CD4-positive, alpha-beta T cell treated with Interleukin-4 for 4 hours (primary cell): ENCODE results near the gene ADIPOQ.
"Not testable (repeated sequence)": the region's sequence is repeated elsewhere in the genome, so short reads cannot be mapped to it uniquely, and the experiment has no call there.

Source experiments
- DNase-seq: peaks from one replicate; pipeline ENCODE4 v3.0.0-alpha.2; 2020

Gene ADIPOQ

DNA sequence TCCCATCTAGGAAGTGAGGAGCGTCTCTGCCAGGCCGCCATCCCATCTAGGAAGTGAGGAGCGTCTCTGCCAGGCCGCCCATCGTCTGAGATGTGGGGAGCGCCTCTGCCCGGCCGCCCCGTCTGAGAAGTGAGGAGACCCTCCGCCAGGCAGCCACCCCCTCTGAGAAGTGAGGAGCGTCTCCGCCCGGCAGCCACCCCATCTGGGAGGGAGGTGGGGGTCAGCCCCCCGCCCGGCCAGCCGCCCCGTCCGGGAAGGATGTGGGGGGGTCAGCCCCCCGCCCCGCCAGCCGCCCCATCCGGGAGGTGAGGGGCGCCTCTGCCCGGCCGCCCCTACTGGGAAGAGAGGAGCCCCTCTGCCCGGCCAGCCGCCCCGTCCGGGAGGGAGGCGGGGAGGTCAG, 31.3 kb downstream of the ADIPOQ start:
- DNase-seq, result not testable (repeated sequence)

DNA sequence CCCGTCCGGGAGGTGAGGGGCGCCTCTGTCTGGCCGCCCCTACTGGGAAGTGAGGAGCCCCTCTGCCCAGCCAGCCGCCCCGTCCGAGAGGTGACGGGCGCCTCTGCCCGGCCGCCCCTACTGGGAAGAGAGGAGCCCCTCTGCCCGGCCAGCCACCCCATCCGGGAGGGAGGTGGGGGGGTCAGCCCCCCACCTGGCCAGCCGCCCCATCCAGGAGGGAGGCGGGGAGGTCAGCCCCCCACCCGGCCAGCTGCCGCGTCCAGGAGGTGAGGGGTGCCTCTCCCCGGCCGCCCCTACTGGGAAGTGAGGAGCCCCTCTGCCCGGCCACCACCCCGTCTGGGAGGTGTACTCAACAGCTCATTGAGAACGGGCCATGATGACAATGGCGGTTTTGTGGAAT, 31.7 kb downstream of the ADIPOQ start:
- DNase-seq, result not testable (repeated sequence)

DNA sequence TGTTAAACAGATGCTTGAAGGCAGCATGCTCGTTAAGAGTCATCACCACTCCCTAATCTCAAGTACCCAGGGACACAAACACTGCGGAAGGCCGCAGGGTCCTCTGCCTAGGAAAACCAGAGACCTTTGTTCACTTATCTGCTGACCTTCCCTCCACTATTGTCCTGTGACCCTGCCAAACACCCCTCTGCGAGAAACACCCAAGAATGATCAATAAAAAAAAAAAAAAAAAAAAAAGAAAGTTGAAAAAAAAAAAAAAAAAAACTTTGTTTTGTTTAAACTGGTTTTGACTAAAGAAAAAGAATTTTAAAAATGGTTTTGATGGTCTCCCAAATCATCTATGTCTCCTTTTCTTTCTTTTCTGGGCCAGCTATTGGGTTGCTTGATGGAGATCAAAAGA, 32.3 kb downstream of the ADIPOQ start:
- not testable (repeated sequence) for DNase-seq

DNA sequence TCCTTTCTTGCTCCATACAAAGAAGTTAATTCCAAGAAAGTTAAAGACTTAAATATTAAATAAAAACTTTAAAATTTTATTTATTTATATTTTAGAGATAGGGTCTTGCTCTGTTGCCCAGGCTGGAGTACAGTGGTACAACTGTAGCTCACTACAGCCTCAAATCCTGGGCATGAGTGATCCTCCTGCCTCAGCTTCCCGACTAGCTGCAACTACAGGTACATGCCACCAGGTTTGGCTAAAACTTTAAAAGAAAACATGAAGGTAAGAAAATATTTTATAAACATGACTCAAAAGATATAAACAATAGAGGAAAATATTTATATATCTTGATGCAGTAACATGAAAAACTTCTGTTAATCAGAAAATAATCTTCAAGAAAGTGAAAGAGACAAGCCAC, 33.2 kb downstream of the ADIPOQ start:
- DNase-seq, result no peak

DNA sequence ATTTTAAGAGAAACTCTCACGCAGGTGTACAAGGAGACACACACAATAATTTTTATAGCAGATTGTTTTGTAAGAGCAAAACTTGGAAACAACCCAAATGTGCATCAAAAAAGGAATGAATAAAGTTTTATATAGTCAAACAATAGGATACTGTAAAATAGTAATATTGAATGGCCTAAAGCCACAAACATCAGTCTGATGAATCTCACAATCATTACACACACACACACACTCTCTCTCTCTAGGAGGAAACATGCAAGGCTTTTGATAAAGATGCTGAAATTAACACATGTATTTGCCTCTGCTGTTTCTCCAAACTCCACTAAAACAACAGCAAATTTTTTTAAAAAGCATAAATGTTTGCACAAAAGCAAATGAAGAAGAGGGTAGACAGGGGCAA, 37.3 kb downstream of the ADIPOQ start:
- no peak for DNase-seq

DNA sequence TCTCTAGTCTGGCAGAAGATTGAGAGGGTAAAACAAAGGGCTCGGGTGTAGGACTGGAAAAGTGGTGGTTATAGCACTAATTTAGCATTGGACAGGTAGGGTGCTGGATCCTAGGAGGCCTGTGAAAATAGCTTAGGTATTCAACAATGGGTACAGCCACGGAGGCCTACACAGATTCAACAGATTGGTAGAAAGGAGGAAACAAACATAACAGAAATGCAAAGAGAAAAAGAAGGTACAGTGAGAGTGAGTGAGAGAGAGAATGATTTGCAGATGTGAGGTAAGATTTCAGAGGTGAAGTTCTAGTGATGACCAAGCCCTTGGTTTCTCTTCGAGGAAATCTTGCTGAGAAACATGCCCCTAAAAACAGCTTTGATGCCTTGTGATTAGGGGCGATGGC, 37.9 kb downstream of the ADIPOQ start:
- no peak for DNase-seq

DNA sequence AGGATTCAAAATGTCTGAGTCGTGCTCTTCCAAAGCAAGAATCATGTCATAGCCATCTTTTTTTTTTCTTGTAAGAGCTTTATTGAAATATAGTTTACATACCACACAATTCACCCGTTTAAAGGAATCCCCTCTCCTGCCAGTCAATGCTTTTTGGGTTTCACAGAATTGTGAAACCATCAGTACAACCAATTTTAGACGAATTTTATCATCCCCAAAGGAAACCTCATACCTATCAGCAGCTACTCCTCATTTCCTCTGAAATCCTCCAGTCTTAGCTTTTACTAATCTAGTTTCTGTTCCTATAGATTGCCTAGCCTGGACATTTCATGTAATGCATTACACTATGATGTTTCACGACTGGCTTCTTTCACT, 39.6 kb downstream of the ADIPOQ start:
- no peak for DNase-seq

DNA sequence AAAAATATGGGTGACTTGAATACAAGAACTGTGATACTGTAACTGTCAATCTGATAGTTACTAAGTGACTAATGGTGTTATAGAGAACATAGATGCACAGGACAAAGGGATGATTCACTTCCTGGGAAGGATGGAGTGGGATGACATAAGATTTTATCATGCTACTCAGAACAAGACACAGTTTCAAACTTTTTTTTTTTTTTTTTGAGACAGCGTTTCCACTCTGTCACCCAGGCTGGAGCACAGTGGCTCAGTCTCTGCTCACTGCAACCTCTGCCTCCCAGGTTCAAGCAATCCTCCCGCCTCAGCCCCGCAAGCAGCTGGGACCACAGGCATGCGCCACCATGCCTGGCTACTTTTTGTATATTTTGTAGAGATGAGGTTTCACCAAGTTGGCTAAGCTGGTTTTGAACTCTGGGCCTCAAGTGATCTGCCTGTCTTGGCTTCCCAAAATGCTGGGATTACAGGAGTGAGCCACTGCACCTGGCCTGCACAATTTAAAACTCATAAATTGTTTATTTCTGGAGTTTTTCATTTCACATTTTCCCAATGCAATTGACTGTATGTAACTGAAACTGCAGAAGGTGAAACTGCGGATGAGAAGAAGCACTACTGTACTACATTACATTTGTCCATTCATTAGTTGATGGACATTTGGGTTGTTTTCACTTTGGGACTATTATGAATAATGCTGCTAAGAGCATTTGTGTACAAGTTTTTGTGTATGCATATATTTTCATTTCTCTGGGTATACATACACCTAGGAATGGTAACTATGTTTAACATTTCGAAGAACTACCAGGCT, 40.6 kb downstream of the ADIPOQ start:
- peak; percentile 78 for DNase-seq

DNA sequence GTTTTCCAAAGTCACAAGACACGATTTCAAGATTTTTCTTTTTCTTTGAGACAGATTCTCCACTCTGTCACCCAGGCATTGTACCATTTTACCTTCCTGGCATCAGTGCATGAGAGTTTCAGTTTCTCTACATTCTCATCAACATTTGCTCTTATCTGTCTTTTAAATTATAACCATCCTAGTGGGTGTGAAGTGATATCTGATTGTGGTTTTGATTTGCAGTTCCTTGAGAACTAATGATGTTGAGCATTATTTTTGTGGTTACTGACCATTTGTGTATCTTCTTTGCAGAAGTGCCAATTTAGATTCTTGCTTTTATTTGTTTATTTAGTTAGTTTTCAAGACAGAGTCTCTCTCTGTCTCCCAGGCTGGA, 41.2 kb downstream of the ADIPOQ start:
- DNase-seq, result peak; percentile 27

DNA sequence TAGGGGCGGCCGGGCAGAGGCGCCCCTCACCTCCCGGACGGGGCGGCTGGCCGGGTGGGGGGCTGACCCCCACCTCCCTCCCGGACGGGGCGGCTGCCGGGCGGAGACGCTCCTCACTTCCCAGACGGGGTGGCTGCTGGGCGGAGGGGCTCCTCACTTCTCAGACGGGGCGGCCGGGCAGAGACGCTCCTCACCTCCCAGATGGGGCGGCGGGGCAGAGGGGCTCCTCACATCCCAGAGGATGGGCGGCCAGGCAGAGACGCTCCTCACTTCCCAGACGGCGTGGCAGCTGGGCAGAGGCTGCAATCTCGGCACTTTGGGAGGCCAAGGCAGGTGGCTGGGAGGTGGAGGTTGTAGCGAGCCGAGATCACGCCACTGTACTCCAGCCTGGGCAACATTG, 42.4 kb downstream of the ADIPOQ start:
- not testable (repeated sequence) for DNase-seq

DNA sequence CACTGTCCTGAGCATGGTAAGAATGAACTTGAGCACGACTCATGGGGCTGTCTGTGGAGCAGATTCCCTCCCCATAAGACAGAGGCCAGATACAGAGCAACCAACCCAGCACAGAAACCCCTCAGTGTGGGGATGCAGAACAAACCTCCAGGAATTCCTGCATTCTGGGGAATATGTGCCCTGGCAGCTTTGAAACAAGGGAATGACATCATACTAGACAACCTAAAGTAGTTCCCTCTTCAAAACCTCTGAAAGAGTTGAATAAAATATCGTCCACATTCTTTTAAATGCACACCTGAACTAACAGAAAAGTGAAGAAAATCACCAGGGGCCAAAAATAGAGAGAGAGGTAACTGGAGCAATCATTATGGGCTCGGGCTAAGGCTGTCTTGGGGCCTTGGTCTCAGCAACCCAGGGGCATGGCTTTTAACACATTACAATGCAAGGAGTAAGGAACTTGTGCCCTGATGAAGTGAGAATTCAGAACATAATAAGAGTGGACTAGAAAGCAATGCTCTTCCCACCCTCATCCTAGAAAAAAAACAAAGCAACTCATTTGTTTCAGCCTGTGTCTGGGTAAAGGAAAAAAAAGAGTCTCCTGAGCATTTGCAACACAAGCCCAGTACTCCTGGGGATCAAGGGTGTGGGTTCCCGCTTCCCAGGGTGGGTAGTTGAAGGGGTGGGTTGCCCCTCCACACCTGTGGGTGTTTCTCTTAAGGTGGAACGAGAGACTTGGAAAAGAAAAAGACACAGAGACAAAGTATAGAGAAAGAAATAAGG, 43.9 kb downstream of the ADIPOQ start:
- no peak for DNase-seq

DNA sequence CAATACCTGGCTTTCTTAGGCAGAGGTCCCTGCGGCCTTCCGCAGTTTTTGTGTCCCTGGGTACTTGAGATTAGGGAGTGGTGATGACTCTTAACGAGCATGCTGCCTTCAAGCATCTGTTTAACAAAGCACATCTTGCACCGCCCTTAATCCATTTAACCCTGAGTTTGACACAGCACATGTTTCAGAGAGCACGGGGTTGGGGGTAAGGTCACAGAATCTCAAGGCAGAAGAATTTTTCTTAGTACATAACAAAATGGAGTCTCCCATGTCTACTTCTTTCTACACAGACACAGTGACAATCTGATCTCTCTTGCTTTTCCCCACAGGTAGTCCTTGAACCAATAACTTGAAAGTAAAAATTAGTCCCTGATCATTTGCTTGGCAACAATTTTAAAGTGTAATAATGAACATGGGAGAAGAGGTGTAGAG, 45.0 kb downstream of the ADIPOQ start:
- DNase-seq, result not testable (repeated sequence)

DNA sequence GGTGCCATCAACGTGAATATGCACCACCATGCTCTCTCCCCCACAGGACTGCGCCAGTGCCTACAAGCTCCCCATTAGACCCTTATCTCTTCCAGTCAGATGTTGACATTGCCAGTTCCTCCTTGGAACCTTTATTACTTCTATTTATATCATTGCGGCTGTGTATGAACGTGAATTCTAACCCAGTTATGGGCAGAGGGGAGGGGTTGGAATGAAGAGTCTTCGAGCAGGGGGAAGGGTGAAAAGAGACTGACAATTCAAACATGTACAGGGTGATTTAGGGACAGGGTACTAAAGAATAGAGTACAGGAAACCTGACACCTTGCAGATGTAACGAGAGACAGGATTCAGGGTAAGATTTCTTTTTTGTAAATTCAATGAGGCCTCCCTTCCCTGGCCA, 46.1 kb downstream of the ADIPOQ start:
- DNase-seq, result no peak

DNA sequence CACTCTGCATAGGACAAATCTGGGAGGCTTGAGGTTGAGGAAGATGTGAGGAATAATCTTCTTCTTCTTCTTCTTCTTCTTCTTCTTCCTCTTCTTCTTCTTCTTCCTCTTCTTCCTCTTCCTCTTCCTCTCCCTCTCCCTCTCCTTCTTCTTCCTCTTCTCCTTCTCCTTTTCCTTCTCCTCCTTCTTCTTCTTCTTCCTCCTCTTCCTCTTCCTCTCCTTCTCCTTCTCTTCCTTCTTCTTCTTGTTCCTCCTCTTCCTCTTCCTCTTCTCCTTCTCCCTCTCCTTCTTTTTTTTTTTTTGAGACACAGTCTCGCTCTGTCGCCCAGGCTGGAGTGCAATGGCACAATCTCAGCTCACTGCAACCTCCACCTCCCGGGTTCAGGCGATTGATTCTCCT, 47.2 kb downstream of the ADIPOQ start:
- not testable (repeated sequence) for DNase-seq

DNA sequence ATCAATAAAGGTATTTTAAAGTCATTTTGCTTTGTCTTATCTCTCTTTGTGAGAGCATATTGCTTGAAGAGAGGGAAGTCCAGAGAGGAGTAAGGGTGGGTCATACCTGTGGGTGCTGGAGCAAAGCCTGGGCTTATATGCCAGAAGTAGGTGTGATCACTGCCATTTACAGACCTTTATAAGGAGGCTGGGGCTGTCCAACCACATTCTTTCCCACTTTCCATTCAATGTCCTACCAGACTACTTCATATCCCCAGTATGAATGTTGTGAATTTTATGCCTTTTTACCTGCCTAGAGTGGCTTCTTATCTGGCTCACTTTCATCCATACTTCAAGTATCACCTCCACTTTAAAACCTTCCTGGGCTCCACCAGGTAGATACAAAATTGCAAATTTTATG, 48.4 kb downstream of the ADIPOQ start:
- no peak for DNase-seq

DNA sequence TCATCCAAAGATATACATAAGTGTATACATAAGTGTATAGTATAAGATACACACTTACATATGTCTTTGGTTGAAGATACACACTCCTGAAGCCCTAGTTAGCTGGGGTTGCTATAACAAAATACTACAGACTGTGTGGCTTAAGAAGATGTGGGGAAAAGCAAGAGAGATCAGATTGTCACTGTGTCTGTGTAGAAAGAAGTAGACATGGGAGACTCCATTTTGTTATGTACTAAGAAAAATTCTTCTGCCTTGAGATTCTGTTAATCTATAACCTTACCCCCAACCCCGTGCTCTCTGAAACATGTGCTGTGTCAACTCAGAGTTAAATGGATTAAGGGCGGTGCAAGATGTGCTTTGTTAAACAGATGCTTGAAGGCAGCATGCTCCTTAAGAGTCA, 50.6 kb downstream of the ADIPOQ start:
- DNase-seq, result not testable (repeated sequence)

DNA sequence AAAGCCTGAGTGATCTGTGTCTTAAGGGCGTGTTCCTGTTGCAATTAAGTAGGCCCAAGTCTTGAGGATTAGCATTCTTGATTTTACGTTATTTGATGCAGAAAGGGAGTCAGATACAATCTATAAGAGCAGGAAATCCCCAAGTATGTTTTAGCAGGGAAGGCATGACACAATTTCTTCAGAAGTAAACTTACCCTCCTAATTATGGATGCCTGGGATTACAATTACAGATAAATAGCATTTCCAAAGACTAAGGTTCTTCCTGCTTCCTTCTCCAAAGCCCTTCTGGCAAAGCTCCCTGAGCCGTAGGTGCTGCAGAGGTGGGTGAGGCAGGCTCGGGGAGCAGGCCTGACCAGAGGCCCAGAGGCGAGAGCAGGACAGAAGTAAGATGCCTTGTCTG, 52.9 kb downstream of the ADIPOQ start:
- no peak for DNase-seq

DNA sequence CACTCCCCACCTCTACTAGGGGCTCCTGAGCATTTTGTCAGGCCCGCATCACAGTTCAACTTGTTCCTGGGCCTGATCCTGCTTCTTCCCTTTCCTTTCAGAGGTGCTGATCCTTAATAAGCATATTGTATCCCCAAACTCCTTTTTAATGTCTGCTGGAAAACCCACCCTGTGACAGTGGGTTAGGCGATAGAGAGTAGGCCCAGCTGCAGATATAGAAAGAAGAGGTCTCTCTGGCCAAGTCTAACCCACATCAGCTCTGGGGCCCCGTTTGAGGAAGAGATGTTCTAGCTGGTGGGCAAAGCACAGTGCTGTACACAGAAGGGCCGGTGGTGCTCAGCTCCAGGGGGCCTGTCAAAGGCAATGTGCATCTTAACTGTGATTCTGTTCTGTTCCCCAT, 53.5 kb downstream of the ADIPOQ start:
- no peak for DNase-seq

DNA sequence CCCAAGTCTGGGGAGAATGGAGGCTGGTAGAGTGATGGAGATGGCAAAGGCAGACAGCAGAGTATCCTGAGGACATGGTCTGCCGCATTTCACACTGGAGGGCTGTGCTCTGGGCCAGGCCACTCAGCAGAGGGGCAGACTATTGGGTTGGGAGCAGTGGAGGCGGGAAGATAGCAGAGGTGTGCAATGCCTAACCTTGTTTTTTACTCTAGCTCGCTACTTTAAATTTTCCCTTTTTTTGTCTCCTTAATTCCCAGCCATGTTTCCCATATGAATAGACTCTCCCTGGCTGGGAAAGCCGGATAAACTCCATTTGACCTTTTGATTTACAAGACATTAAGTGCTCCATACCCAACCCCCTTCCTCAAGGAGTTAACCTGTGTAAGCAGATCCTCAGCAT, 54.4 kb downstream of the ADIPOQ start:
- no peak for DNase-seq

DNA sequence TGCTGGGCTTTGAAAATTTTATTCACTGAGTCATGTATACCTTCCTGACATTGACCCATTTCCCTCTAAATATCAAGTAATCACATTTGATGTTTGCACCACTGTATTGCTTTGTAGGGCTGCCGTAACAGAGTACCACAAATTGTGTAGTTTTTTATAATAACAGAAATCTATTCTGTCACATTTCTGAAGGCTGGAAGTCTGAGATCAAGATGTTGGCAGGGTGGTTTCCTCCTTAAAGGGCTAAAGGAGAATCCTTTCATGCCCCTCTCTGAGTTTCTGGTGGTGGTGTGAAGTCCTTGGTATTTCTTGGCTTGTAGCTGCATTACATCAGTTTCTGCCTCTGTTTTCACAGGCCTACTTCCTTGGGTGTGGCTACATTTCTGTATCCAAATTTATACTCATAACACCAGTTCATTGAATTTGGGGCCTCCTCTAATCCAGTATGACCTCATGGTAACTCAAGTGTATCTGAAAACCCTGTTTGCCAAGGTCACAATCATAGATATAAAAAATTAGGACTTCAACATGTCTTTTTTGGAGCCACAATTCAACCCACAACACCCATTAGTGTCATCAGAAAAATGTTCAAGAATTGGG, 58.7 kb downstream of the ADIPOQ start:
- peak; percentile 37 for DNase-seq

DNA sequence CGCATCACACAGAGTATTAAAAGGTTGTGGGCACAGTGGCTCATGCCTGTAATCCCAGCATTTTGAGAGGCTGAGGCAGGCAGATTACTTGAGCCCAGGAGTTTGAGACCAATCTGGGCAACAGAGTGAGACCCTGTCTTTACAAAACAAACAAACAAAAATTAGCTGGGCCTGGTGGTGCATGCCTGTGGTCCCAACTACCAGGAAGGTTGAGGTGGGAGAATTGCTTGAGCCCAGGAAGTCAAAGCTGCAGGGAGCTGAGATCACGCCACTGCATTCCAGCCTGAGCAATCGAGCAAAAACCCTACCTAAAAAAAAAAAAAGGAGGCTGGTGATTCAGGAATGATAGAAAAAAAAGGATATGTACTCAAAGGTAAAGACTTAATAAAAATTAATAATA, 59.6 kb downstream of the ADIPOQ start:
- DNase-seq, result no peak

DNA sequence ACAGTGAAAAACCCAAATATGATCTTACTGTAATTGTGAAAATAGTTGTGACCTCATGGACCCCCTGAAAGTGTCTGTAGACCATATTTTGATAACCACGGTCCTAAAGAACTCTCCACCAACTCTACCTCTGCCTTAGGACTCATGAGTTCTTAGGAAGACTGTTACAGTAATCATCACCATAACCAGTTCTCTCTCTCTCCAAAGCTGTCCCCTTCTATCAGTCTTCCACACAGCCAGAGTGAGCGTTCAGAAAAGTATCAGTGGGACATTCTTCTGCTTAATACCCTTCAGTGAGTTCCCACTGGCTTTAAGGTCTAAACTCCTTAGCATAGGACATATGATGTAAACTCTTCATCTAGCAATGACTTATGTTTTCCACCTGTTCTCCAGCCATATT, 60.2 kb downstream of the ADIPOQ start:
- no peak for DNase-seq

DNA sequence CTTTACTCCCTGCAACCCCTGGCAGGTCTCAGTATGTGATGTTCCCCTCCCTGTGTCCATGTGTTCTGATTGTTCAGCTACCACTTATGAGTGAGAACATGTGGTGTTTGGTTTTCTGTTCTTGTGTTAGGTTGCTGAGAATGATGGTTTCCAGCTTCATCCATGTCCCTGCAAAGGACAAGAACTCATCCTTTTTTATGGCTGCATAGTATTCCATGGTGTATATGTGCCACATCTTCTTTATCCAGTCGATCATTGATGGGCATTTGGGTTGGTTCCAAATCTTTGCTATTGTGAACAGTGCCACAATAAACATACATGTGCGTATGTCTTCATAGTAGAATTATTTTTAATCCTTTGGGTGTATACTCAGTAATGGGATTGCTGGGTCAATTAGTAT, 61.2 kb downstream of the ADIPOQ start:
- not testable (repeated sequence) for DNase-seq

DNA sequence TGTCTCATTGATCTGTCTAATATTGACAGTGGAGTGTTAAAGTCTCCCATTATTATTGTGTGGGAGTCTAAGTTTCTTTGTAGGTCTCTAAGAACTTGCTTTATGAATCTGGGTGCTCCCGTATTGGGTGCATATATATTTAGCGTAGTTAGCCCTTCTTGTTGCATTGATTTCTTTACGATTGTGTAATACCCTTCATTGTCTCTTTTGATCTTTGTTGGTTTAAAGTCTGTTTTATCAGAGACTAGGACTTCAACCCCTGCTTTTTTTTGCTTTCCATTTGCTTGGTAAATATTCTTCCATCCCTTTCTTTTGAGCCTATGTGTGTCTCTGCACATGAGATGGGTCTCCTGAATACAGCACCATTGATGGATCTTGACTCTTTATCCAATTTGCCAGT, 64.6 kb downstream of the ADIPOQ start:
- DNase-seq, result not testable (repeated sequence)
